GM12872 (cell line): ENCODE data around the gene DPYD.

Experiments used
- CTCF ChIP-seq: IDR thresholded peaks from 3 replicates; pipeline ENCODE4 v1.5.1; 2011; ENCODE audit warnings: low read depth, mild to moderate bottlenecking, low read length, moderate library complexity; ENCODE audit not compliant: insufficient read depth

Gene DPYD

DNA sequence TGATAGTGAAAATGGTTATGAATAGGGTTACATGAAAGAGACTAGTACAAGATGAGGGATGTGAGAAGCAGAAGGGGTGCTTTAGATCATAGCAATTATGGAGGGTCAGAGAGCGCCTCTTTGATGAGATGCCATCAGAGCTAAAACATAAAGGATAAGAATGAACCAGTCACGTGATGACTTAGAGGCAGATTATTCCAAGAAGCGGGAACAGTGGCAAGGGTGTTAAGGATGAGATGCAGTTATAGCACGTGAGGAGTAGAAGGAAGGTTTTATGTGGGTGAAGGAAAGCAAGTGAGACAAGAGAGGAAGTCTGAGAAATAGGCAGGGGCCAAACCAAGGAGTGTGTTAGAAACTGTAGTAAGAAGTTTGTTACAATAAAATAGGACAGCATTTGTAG, 360.1 kb downstream of the DPYD start:
- TF ChIP-seq CTCF = no peak

DNA sequence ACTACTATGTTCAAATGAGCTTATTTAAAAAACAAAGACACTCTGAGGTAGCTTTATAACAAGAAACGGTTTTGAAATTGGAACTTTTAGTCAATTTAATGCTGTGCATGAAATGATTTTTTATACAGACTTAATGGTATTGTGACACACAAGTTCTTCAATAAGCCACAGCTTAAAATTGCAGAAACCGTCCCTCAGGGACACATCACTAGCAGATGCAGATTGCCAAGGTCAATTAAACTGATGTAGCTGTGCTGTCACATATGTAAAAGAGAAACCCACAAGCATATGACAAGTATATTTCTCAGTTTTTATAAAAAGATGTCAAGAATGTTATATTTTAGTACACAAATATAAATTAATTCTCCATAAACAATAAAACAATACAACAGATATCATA, 366.9 kb downstream of the DPYD start:
- TF ChIP-seq CTCF = no peak

DNA sequence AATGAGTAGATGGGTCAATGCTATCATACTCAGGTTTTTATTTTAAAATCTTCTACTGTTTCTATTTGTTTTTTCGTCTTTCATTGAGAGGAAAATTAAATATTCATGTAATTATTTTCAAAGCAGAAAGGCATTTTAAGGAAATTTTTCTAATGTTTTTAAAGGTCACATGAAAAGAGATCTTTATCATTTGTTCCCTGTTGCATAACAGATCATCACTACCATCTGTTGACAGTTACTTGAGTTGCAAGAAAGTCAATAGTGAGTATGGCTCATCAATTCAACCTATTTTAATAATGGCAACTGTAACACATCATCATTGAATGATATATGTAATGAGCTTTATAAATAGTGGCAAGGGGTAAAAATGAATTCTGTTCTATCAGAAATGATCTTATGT, 369.7 kb downstream of the DPYD start:
- no peak for TF ChIP-seq CTCF

DNA sequence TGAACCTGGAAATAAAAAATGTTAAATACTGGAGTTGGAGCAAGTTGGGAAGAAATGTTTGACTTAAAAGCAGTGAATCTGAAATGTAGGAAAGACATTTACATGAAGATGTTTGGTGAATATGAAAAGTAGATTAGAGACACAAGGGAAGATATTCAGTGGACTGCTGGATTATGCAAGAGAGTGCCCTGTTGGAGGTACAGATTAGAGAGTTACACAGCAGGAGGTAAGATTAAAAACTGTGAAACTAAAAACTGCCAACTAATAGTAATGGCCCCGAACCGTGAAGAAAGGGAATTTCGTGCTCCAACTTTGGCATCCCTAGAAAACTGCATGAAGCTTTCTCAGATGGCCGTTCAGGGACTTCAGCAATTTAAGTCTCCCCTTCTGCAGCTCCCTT, 375.4 kb downstream of the DPYD start:
- TF ChIP-seq CTCF = no peak

GRCh38 chr1:97540346-97540888, 380.4 kb downstream of the DPYD start:
- no peak for TF ChIP-seq CTCF

DNA sequence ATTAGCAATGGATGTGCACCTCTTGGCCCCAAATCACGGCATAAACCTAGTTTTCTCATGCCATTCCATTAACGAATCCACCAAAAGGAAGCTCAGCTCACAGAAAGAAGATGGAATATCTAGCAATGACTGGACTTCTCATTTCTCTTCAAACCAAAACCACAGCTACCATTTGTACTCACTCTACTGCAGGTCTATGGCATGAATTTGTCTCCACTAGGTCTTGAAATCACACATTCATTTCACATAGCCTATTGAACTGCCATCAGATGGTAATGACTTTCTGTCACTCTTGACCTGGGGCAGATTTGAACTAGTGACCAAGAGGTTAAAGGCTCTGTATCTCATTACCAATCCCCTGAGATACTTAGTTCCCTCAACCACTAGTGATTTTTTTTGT, 382.7 kb downstream of the DPYD start:
- TF ChIP-seq CTCF = no peak

DNA sequence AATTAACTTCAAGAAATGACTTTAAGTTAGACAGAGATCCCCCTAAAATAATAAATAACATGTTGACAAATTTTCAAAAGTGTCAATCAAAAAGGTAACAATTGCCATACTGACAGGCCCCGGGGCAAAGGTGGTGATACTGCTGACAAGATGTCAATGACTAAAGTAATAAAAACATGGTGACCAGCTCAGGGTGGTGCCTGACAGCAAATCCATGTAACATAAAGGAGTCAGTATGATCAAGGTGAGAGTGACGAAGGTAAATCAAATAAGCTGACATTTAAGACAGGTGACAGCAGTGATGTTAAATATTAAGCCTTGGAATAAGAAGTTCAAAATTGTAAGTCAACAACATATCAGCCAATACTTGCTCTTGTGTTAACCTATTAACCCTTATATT, 387.5 kb downstream of the DPYD start:
- no peak for TF ChIP-seq CTCF

GRCh38 chr1:97529600-97529999, 391.2 kb downstream of the DPYD start:
- TF ChIP-seq CTCF = no peak
